ENCODE results near the gene CDHR3. TPM values are rescaled to one million over a fixed set of nuclear protein-coding genes. Genes with fewer than 3 reads are reported as not detected.

The CDHR3 gene
- total RNA-seq, 1 experiment from 2014 or later = 19.1 TPM

GRCh38 chr7:106064771-106065574 lies 101.9 kb downstream of the CDHR3 start:
- H3K27ac Mint-ChIP-seq = no peak overlapping the region
- no peaks in the 10 kb centered on the region; the same call in none of the 2 replicates for H3K27me3 Mint-ChIP-seq (ENCODE audit: low read depth)
- no peak overlapping the region for H3K4me3 Mint-ChIP-seq
- peaks cover 6% of the 10 kb centered on the region for H3K36me3 Mint-ChIP-seq
- H3K4me1 Mint-ChIP-seq = peaks cover 17% of the 10 kb centered on the region
- POLR2A ChIA-PET = no interaction called here
- TF ChIP-seq ATF3 (CRISPR knock-in tag; conservative IDR thresholded peaks at IDR 0.05) (no peak), ZBTB43 (CRISPR knock-in tag; IDR thresholded peaks at IDR 0.05) (no peak), ZNF396 (CRISPR knock-in tag; IDR thresholded peaks at IDR 0.05; ENCODE audit: borderline replicate concordance) (no peak), AFF4 (CRISPR knock-in tag; IDR thresholded peaks at IDR 0.05; ENCODE audit: borderline replicate concordance) (no peak), CTCF (IDR thresholded peaks at IDR 0.05) (no peak), SMAD4 (CRISPR knock-in tag; IDR thresholded peaks at IDR 0.05) (no peak), FOXP4 (CRISPR knock-in tag; IDR thresholded peaks at IDR 0.05) (no peak), HMGA2 (CRISPR knock-in tag; IDR thresholded peaks at IDR 0.05) (no peak)
- DNase-seq (ENCODE audit: low spot score) = no peak
- peak; percentile 43 for ATAC-seq
- peaks cover 12% of the 10 kb centered on the region for H3K9me3 Mint-ChIP-seq
- CTCF ChIA-PET = interaction anchor here (0.7 to 1.3 kb wide), 2 partner anchors 89 to 111 kb away, joined by 3 to 4 read pairs; no protein-coding TSS in a partner anchor

GRCh38 chr7:106065575-106066500 lies 102.8 kb downstream of the CDHR3 start:
- ATAC-seq = peak; percentile 63
- DNase-seq (ENCODE audit: low spot score) = no peak
- peaks cover 7% of the 10 kb centered on the region for H3K9me3 Mint-ChIP-seq
- no peak overlapping the region for H3K27ac Mint-ChIP-seq
- ChIA-PET POLR2A (no interaction called here), CTCF (interaction anchor here (0.7 to 1.3 kb wide), 3 partner anchors 88 to 111 kb away, joined by 3 to 4 read pairs (median 3); no protein-coding TSS in a partner anchor)
- peaks cover 6% of the 10 kb centered on the region; the same call in 1 of the 2 replicates for H3K36me3 Mint-ChIP-seq
- H3K27me3 Mint-ChIP-seq (ENCODE audit: low read depth) = no peaks in the 10 kb centered on the region; the same call in none of the 2 replicates
- no peak overlapping the region for H3K4me3 Mint-ChIP-seq
- TF ChIP-seq USF1 (CRISPR knock-in tag; IDR thresholded peaks at IDR 0.05) = no peak
- H3K4me1 Mint-ChIP-seq = peaks cover 17% of the 10 kb centered on the region
